GM12872 (cell line): Measurements from ENCODE around the gene ADAMTS10.

Experiments used
- TF ChIP-seq, protein P1 (sequence below): IDR thresholded peaks from 3 replicates; pipeline ENCODE4 v1.5.1; 2011; ENCODE audit warnings: low read depth, mild to moderate bottlenecking, low read length, moderate library complexity; ENCODE audit not compliant: insufficient read depth

The ADAMTS10 gene

DNA sequence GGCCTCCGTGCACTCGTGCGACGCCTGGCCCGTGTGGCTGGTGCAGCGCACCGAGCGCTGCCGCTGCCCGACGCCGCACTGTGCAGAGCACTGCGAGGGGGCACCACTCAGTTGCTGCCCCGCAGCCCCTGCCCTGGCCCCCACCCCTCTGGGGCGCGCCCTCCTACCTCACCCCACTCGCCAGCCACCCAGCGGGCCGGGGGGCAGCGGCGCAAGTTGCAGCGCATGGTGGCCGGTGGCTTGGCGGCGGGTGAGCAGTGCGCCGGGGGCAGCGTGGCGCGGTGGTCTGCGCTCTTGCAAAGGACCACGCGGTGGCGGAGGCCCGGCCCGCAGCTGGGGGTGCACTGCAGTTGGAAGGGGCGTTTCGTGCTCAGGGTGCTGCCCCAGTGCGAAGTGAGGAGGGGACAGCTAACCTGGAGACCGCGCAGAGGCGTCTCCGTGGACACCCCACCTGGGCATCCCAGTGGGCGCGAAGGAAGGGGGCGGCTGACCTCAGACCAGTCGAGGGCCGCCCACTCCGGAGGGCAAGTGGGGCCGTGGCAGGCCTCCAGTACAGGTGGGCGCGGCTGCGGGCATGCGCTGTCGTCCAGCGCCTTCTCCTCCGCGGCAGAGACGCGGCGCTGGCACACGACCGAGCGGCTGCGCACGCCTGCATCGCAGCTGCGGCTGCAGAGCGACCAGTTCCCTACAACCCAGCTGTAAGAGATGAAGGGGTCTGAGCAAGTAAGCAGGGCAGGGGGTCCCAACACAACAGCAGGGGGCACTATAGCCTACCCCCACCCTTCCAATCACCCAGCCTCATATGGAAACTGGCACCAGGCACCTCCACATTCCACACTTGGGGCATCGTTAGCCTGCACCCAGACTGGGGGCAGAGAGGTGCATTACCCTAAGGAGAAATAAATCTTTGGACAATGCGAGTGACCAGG lies 25.3 kb downstream of the ADAMTS10 start:
- TF ChIP-seq, protein P1, sequence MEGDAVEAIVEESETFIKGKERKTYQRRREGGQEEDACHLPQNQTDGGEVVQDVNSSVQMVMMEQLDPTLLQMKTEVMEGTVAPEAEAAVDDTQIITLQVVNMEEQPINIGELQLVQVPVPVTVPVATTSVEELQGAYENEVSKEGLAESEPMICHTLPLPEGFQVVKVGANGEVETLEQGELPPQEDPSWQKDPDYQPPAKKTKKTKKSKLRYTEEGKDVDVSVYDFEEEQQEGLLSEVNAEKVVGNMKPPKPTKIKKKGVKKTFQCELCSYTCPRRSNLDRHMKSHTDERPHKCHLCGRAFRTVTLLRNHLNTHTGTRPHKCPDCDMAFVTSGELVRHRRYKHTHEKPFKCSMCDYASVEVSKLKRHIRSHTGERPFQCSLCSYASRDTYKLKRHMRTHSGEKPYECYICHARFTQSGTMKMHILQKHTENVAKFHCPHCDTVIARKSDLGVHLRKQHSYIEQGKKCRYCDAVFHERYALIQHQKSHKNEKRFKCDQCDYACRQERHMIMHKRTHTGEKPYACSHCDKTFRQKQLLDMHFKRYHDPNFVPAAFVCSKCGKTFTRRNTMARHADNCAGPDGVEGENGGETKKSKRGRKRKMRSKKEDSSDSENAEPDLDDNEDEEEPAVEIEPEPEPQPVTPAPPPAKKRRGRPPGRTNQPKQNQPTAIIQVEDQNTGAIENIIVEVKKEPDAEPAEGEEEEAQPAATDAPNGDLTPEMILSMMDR = no peak

DNA sequence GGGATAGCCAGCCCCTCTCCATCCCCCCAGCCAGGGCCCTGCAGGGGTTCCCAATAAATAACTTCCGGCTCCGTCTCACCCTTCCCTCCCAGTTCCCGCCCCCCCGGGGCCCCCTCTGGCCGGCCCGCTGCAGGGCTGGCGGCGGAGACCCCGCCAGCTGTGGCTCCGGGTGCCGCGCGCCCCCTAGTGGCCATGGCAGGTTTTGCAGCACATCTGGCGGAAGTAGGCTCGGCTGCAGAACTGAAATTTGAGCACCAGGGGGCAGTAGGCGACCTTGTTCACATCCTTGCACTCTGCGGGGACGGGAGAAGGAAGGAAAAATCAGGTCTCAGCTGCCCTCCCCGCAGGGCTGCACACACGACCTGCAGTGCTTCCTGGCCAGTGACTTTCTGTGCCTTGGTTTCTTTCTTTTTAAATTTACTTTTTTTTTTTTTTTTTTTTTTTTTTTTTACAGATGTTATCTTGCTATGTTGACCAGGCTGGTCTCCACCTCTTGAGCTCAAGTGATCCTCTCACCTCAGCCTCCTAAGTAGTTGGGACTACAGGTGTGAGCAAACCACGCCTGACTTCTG lies 29.7 kb downstream of the ADAMTS10 start:
- TF ChIP-seq, protein P1 = peak; percentile 96

GRCh38 chr19:8578642-8579265 lies 31.8 kb downstream of the ADAMTS10 start:
- TF ChIP-seq, protein P1 = peak; percentile 87

- TF ChIP-seq, protein P1 = no peak
Measured at GRCh38 chr19:8577741-8578140, 32.8 kb downstream of the ADAMTS10 start.

DNA sequence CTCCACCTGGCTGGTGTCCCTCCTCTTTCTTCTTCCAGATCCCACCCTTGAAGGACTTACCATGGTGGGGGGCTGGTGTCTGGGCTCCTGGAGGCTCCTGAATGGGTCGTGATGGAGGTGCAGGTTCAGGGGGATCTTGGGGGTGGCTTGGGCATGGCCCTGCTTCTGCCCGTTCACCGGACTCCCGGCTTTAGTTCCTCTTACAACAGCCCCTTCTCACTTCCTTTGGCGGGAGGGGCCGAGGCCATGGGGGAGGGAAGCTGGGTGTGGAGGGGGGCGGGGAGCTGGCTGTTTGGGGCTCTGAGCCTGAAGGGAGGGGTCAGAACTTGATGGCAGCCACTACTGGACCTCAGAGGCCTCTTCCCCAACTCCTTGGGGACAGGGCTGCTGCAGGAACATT lies 33.3 kb downstream of the ADAMTS10 start, which contains the start of gene MYO1F:
TSS of gene MYO1F (minus strand) at position 196 of the 400 bp plus-strand sequence. CDS start at position 63, 133 bp downstream.
- TF ChIP-seq, protein P1 = no peak

DNA sequence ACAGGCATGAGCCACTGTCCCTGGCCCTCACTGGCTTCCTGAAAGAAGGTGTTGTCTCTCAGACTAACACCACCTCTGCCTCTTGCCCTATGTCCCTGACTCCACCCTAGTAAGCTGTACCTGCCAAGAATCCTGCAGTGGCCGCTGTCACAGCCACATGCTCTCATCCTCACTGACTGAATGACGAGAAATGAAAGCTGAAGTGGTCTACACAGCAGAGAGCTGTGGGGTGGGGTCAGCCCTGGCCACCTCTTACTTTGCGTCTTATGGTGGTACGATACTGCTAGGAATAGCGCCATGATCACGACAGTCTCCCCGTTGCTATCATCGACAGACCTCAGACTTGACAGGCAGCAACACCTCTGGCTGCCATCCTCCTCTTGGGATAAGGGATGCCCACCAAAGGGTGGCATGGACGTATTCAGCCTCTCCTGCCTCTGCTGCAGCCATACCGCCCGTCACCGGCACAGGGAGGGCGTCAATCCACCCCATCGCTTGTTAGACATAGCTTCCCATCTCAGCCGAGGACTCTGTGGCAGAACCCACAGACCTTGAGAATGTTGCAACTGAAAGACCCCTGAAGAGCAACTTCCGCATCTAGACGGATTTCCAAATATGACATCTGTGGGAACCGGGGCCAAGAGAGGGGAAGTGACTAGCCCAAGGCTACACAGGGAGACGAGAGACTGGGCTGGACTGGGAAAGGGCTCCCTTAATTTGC lies 34.1 kb downstream of the ADAMTS10 start:
- TF ChIP-seq, protein P1 = no peak
